Panc1 (cell line): Measurements from ENCODE around the gene USP12. TPM values are rescaled to one million over a fixed set of nuclear protein-coding genes. Genes with fewer than 3 reads are reported as not detected.
A peak's percentile ranks its signal among the peaks of the same experiment; 100 is the strongest.

Experiments
- ATAC-seq: fragments of 200-7000 bp; cut with Tn5 transposase; 2 replicates; pipeline ENCODE4 v1.9.1; 2020; ENCODE audit warnings: mild to moderate bottlenecking, moderate library complexity
- BruUV-seq: library from RNA; stranded (reverse); fragments of 400-500 nt; replicated peaks from 2 replicates; lab custom pipeline; 2021; lab: Mats Ljungman, UMichigan
- CTCF ChIA-PET: fragments of 300-600 bp; sonication (Branson Sonifier 250); formaldehyde crosslinking; loops from one replicate; lab custom pipeline; 2022; ENCODE audit warnings: antibody characterized with exemption; lab: Charles Lee
- POLR2A ChIA-PET: fragments of 300-600 bp; sonication (Branson Sonifier 250); formaldehyde crosslinking; loops from one replicate; lab custom pipeline; 2022; ENCODE audit warnings: antibody characterized with exemption; lab: Charles Lee
- DNase-seq: peaks from one replicate; pipeline ENCODE4 v3.0.0-alpha.2; 2010; ENCODE audit warnings: low read depth, low spot score
- H3K27ac ChIP-seq: 2 replicates; pipeline ENCODE4 v1.5.1; 2011; ENCODE audit warnings: mild to moderate bottlenecking, low read length, inconsistent platforms
- H3K27me3 ChIP-seq: fragments of 200-500 bp; sonication (Bioruptor generic); 2 replicates; pipeline ENCODE4 v1.6.0; 2014; ENCODE audit warnings: low read length, inconsistent platforms; ENCODE audit not compliant: control insufficient read depth, insufficient read depth
- H3K36me3 ChIP-seq: fragments of 200-500 bp; sonication (Bioruptor generic); 2 replicates; pipeline ENCODE4 v1.5.1; 2014; ENCODE audit warnings: inconsistent platforms, mild to moderate bottlenecking, low read length, moderate library complexity; ENCODE audit not compliant: control insufficient read depth, insufficient read depth
- H3K4me1 ChIP-seq: 2 replicates; pipeline ENCODE4 v1.5.1; 2011; ENCODE audit warnings: inconsistent platforms, mild to moderate bottlenecking, low read length, moderate library complexity; ENCODE audit not compliant: control insufficient read depth, insufficient read depth
- H3K4me3 ChIP-seq, 2 experiments: 2 replicates each; pipeline ENCODE4 v1.5.1; 2011 to 2012; ENCODE audit warnings: low read depth in 2 of 2, low read length in 2 of 2, mild to moderate bottlenecking in 2 of 2, inconsistent platforms in 1 of 2, moderate library complexity in 1 of 2
- H3K9me3 ChIP-seq: fragments of 200-500 bp; sonication (Bioruptor generic); 2 replicates; pipeline ENCODE4 v1.5.1; 2014; ENCODE audit warnings: low read depth, mild to moderate bottlenecking, inconsistent platforms, low read length, moderate library complexity; ENCODE audit not compliant: control insufficient read depth, insufficient read depth
- POLR2AphosphoS5 ChIP-seq: IDR thresholded peaks from 2 replicates; pipeline ENCODE4 v1.6.1; 2012; ENCODE audit warnings: mild to moderate bottlenecking, low read depth, low read length, moderate library complexity
- REST ChIP-seq, 2 experiments: IDR thresholded peaks; 2 replicates each; pipeline ENCODE4 v1.6.1; 2011 to 2012; ENCODE audit warnings: low read depth in 2 of 2, control low read depth in 1 of 2, low read length in 1 of 2, mild to moderate bottlenecking in 1 of 2, moderate library complexity in 1 of 2; ENCODE audit not compliant: insufficient read depth in 1 of 2
- SIN3A ChIP-seq: IDR thresholded peaks from 2 replicates; pipeline ENCODE4 v1.6.1; 2012; ENCODE audit warnings: low read depth, mild to moderate bottlenecking, low read length, moderate library complexity, borderline replicate concordance; ENCODE audit not compliant: insufficient read depth
- TCF7L2 ChIP-seq: IDR thresholded peaks from 2 replicates; pipeline ENCODE4 v1.6.1; 2011; ENCODE audit warnings: mild to moderate bottlenecking, low read depth, low read length, inconsistent platforms
- in situ Hi-C: cut with HindIII; loops from 2 replicates; pipeline ENCODE4 v1.10.0; 2016; ENCODE audit warnings: low sequenced_read_pairs, low pct_unique_long_range_greater_than_20kb
- intact Hi-C: fragments of 100-400 bp; cut with micrococcal nuclease; formaldehyde crosslinking; loops from one replicate; pipeline ENCODE4 v1.10.0; 2022; ENCODE audit not compliant: unreplicated experiment
- total RNA-seq: library from RNA; stranded (reverse); gene quantifications from one replicate; pipeline ENCODE4 v1.2.1, GENCODE V29; 2021; ENCODE audit not compliant: unreplicated experiment
- TF ChIP-seq, protein P1 (sequence below): fragments of 450-650 bp; IDR thresholded peaks from 2 replicates; pipeline ENCODE4 v1.5.1; 2017; ENCODE audit warnings: mild to moderate bottlenecking

Gene USP12
- total RNA-seq, 1 experiment from 2014 or later: 82.0 TPM

- Histone ChIP-seq H3K9me3 (no peaks in the 10 kb centered on the region), H3K4me3 (no peak overlapping the region), H3K27me3 (no peaks in the 10 kb centered on the region), H3K4me1 (peaks cover 62% of the 10 kb centered on the region), H3K27ac (peak overlapping the region; percentile 98), H3K36me3 (no peaks in the 10 kb centered on the region)
- ChIA-PET POLR2A (no interaction called here), CTCF (no interaction called here)
- DNase-seq: no peak
- no peak for ATAC-seq
- BruUV-seq: no TSS peak
- TF ChIP-seq POLR2AphosphoS5: no peak
- TF ChIP-seq REST (IDR thresholded peaks at IDR 0.05; ENCODE audit: insufficient read depth in 1 of 2, low read depth in 2 of 2, low read length in 1 of 2): no peak
- intact Hi-C loops: loop anchor here (10.0 kb wide), 1 partner anchor 57 kb away; no protein-coding TSS in a partner anchor
- in situ Hi-C loops: no loop called here
Observed at GRCh38 chr13:27041341-27041740, 130.3 kb downstream of the USP12 start.

DNA sequence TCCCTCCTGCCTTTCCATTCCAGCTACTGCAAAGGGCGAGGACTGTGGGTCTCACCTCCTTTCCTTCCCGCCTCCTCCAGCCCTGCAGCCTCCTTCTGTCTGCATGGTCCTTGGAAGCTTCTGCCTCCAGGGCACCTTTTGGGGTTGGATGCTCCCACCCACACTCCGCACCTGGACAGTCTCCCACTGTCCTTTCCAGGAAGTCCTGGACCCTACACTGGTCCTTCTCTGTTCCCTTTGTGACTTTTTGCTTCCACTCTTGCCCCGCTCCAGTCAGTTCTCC lies 130.8 kb downstream of the USP12 start:
- Histone ChIP-seq H3K27me3 (no peaks in the 10 kb centered on the region), H3K9me3 (no peaks in the 10 kb centered on the region), H3K36me3 (no peaks in the 10 kb centered on the region), H3K27ac (peak overlapping the region; percentile 98), H3K4me1 (peaks cover 64% of the 10 kb centered on the region), H3K4me3 (peak overlapping the region in 1 of 2 experiments; percentile 23; a peak in 1 of 4 replicates)
- BruUV-seq: no TSS peak
- ChIA-PET POLR2A (interaction anchor here (0.8 kb wide), 1 partner anchor 18 kb away, joined by 3 read pairs; no protein-coding TSS in a partner anchor), CTCF (interaction anchor here (0.5 to 0.6 kb wide), 2 partner anchors 20 to 46 kb away, joined by 3 to 4 read pairs; no protein-coding TSS in a partner anchor)
- in situ Hi-C loops: no loop called here
- TF ChIP-seq REST (IDR thresholded peaks at IDR 0.05; ENCODE audit: insufficient read depth in 1 of 2, low read depth in 2 of 2, low read length in 1 of 2): no peak
- no peak for TF ChIP-seq TCF7L2
- TF ChIP-seq POLR2AphosphoS5: no peak
- TF ChIP-seq, protein P1, sequence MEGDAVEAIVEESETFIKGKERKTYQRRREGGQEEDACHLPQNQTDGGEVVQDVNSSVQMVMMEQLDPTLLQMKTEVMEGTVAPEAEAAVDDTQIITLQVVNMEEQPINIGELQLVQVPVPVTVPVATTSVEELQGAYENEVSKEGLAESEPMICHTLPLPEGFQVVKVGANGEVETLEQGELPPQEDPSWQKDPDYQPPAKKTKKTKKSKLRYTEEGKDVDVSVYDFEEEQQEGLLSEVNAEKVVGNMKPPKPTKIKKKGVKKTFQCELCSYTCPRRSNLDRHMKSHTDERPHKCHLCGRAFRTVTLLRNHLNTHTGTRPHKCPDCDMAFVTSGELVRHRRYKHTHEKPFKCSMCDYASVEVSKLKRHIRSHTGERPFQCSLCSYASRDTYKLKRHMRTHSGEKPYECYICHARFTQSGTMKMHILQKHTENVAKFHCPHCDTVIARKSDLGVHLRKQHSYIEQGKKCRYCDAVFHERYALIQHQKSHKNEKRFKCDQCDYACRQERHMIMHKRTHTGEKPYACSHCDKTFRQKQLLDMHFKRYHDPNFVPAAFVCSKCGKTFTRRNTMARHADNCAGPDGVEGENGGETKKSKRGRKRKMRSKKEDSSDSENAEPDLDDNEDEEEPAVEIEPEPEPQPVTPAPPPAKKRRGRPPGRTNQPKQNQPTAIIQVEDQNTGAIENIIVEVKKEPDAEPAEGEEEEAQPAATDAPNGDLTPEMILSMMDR: no peak
- no peak for TF ChIP-seq SIN3A
- DNase-seq: no peak
- intact Hi-C loops: loop anchor here (10.0 kb wide), 1 partner anchor 56 kb away; no protein-coding TSS in a partner anchor
- ATAC-seq: no peak
